Vagina (tissue), 2 donors: ENCODE measurements around the gene CARD6. TPM values are rescaled to one million over a fixed set of nuclear protein-coding genes. Genes with fewer than 3 reads are reported as not detected.

ENCODE experiments used
- DNase-seq, 2 donors: peaks; one replicate each; pipeline ENCODE4 v3.0.0-alpha.2; 2017; ENCODE audit errors: extremely low spot score in 2 of 2
- H3K27ac ChIP-seq: fragments of 200-600 bp; sonication (generic); one replicate; pipeline ENCODE4 v1.5.1; 2019
- H3K27me3 ChIP-seq: fragments of 200-600 bp; sonication (generic); one replicate; pipeline ENCODE4 v1.5.1; 2019
- H3K36me3 ChIP-seq, 2 donors: fragments of 200-600 bp; sonication (generic); one replicate each; pipeline ENCODE4 v1.5.1; 2017 to 2019
- H3K4me1 ChIP-seq: fragments of 200-600 bp; sonication (generic); one replicate; pipeline ENCODE4 v1.5.1; 2019
- H3K4me3 ChIP-seq, 2 donors: fragments of 200-600 bp; sonication (generic); 1 replicate in 1 of 2; 2 replicates in 1 of 2; pipeline ENCODE4 v1.5.1; 2016 to 2019
- H3K9me3 ChIP-seq: fragments of 200-600 bp; sonication (generic); one replicate; pipeline ENCODE4 v1.5.1; 2019
- CTCF ChIP-seq, 3 experiments: fragments of 450-650 bp in 2 of 3; fragments of 200-600 bp in 1 of 3; sonication (generic) in 1 of 3; IDR thresholded peaks; one replicate each; pipeline ENCODE4 v1.5.1; 2017 to 2019; ENCODE audit warnings: antibody characterized with exemption in 3 of 3, mild to moderate bottlenecking in 2 of 3, moderate library complexity in 2 of 3
- POLR2A ChIP-seq, 2 donors: fragments of 450-650 bp; IDR thresholded peaks; one replicate each; pipeline ENCODE4 v1.6.1; 2017; ENCODE audit warnings: antibody characterized with exemption in 2 of 2, mild to moderate bottlenecking in 2 of 2, moderate library complexity in 2 of 2
- POLR2AphosphoS5 ChIP-seq, 2 donors: sonication (generic); formaldehyde crosslinking; IDR thresholded peaks; one replicate each; pipeline ENCODE4 v1.9.0; 2017; ENCODE audit warnings: antibody characterized with exemption in 2 of 2, mild to moderate bottlenecking in 2 of 2, low read depth in 1 of 2; ENCODE audit not compliant: insufficient read depth in 1 of 2
- intact Hi-C: fragments of 100-400 bp; cut with DNase I; formaldehyde crosslinking; loops from one replicate; pipeline ENCODE4 v1.15.1; 2023
- total RNA-seq: library from RNA; depleted of rRNA; stranded (reverse); fragments of >200 nt; gene quantifications from one replicate; pipeline ENCODE4 v1.2.3, GENCODE V29; 2016

CARD6 gene
- total RNA-seq, 1 donor from 2014 or later: 12.3 TPM

GRCh38 chr5:40826489-40827187 lies 14.5 kb upstream of the CARD6 start:
- TF ChIP-seq CTCF (IDR thresholded peaks at IDR 0.05) (no peak), POLR2A (IDR thresholded peaks at IDR 0.05) (no peak), POLR2AphosphoS5 (IDR thresholded peaks at IDR 0.05; ENCODE audit: insufficient read depth in 1 of 2, low read depth in 1 of 2) (no peak)
- intact Hi-C loops: no loop called here
- Histone ChIP-seq H3K4me1 (no peaks in the 10 kb centered on the region), H3K4me3 (no peak overlapping the region), H3K27ac (no peak overlapping the region), H3K9me3 (no peaks in the 10 kb centered on the region), H3K27me3 (no peaks in the 10 kb centered on the region), H3K36me3 (peaks cover 0 to 48% of the 10 kb centered on the region in 2 donors)
- DNase-seq: no peak

GRCh38 chr5:40827188-40827977 lies 13.8 kb upstream of the CARD6 start:
- Histone ChIP-seq H3K27ac (no peak overlapping the region), H3K4me1 (no peaks in the 10 kb centered on the region), H3K4me3 (no peak overlapping the region), H3K27me3 (no peaks in the 10 kb centered on the region), H3K36me3 (peaks cover 0 to 55% of the 10 kb centered on the region in 2 donors), H3K9me3 (no peaks in the 10 kb centered on the region)
- no peak for DNase-seq
- TF ChIP-seq POLR2A (IDR thresholded peaks at IDR 0.05): no peak
- no peak for TF ChIP-seq POLR2AphosphoS5 (IDR thresholded peaks at IDR 0.05; ENCODE audit: insufficient read depth in 1 of 2, low read depth in 1 of 2)
- TF ChIP-seq CTCF (IDR thresholded peaks at IDR 0.05): no peak
- intact Hi-C loops: no loop called here

- H3K27me3 ChIP-seq: no peaks in the 10 kb centered on the region
Measured at GRCh38 chr5:40828021-40828631, 13.0 kb upstream of the CARD6 start.

GRCh38 chr5:40828690-40829661 lies 12.2 kb upstream of the CARD6 start:
- Histone ChIP-seq H3K27ac (no peak overlapping the region), H3K9me3 (no peaks in the 10 kb centered on the region), H3K27me3 (no peaks in the 10 kb centered on the region), H3K4me3 (no peak overlapping the region), H3K4me1 (peaks cover 12% of the 10 kb centered on the region), H3K36me3 (peaks cover 0 to 66% of the 10 kb centered on the region in 2 donors)
- TF ChIP-seq CTCF (IDR thresholded peaks at IDR 0.05) (no peak), POLR2A (IDR thresholded peaks at IDR 0.05) (no peak), POLR2AphosphoS5 (IDR thresholded peaks at IDR 0.05; ENCODE audit: insufficient read depth in 1 of 2, low read depth in 1 of 2) (no peak)
- no peak for DNase-seq
- intact Hi-C loops: no loop called here

More at GRCh38 chr5:40828021-40828631, 13.0 kb upstream of the CARD6 start:
- Histone ChIP-seq H3K4me3 (no peak overlapping the region), H3K27ac (no peak overlapping the region), H3K4me1 (peaks cover 3% of the 10 kb centered on the region), H3K9me3 (no peaks in the 10 kb centered on the region), H3K36me3 (peaks cover 0 to 60% of the 10 kb centered on the region in 2 donors)
- TF ChIP-seq POLR2AphosphoS5 (IDR thresholded peaks at IDR 0.05; ENCODE audit: insufficient read depth in 1 of 2, low read depth in 1 of 2): no peak
- no peak for TF ChIP-seq POLR2A (IDR thresholded peaks at IDR 0.05)
- TF ChIP-seq CTCF (IDR thresholded peaks at IDR 0.05): no peak
- DNase-seq: no peak
- intact Hi-C loops: no loop called here
